Measurements from ENCODE around the gene SPATA24. TPM values are rescaled to one million over a fixed set of nuclear protein-coding genes. Genes with fewer than 3 reads are reported as not detected.

The SPATA24 gene
- total RNA-seq, 1 donor from 2014 or later = 4.6 TPM

DNA sequence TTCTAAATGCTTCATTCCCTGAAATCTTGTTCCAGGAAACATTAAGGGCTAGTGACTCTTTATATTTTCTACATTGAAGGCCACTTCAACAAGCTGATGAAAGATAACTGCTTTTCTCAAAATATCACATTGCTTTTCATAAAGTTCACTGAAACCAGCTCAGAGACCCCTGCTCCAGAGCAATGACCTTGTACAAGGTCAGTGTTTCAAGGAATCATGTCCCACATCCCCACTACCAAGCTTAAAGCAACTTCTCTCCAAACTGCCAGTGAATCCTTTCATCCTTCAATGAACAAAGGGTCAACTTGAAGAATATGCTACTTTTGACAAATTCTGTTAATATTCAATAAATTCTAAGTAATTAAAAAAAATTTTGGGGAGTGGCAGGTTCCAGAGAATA lies 12.0 kb upstream of the SPATA24 start:
- TF ChIP-seq, protein P1, sequence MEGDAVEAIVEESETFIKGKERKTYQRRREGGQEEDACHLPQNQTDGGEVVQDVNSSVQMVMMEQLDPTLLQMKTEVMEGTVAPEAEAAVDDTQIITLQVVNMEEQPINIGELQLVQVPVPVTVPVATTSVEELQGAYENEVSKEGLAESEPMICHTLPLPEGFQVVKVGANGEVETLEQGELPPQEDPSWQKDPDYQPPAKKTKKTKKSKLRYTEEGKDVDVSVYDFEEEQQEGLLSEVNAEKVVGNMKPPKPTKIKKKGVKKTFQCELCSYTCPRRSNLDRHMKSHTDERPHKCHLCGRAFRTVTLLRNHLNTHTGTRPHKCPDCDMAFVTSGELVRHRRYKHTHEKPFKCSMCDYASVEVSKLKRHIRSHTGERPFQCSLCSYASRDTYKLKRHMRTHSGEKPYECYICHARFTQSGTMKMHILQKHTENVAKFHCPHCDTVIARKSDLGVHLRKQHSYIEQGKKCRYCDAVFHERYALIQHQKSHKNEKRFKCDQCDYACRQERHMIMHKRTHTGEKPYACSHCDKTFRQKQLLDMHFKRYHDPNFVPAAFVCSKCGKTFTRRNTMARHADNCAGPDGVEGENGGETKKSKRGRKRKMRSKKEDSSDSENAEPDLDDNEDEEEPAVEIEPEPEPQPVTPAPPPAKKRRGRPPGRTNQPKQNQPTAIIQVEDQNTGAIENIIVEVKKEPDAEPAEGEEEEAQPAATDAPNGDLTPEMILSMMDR (IDR thresholded peaks at IDR 0.05) = no peak
- Mint-ChIP-seq H3K4me3 (ENCODE audit: unreplicated experiment) (no peak overlapping the region), H3K4me1 (ENCODE audit: unreplicated experiment) (peaks cover 8% of the 10 kb centered on the region), H3K9me3 (ENCODE audit: unreplicated experiment) (no peaks in the 10 kb centered on the region), H3K27me3 (ENCODE audit: unreplicated experiment) (no peaks in the 10 kb centered on the region), H3K36me3 (ENCODE audit: unreplicated experiment) (peaks cover 39% of the 10 kb centered on the region), H3K27ac (ENCODE audit: unreplicated experiment) (no peak overlapping the region)
- DNase-seq (ENCODE audit: extremely low spot score, unreplicated experiment) = no peak

DNA sequence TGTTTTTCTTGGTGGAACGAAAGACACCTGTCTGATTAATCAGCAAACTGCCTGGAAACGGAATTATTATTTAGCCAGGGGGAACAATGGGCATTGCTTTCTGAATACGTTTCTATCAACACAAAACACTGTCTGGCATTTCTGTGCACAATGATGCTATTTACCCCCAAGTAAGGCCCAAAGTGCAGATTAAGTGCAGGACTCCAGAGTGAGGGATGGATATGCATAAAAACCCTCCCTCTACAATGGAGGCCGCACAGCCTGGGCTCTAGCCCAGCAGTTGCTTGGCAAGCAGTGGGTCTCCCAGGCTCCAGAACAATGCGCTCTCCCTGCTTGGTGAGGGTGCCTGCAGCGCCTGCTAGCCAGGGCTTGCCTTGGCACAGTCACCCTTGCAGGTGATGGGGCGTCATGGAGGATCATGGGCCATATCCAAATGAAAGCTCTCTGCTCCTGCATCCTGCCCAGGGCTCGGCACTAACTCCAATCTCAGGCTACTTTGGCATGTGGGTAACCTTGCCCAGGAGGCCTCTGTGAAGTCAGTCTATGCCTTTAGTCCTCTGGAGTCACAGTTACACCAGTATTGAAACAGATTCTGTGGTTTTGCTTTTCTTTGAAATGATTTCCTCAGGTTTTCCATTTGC lies 11.5 kb upstream of the SPATA24 start:
- no peak overlapping the region for H3K4me3 Mint-ChIP-seq (ENCODE audit: unreplicated experiment)
- DNase-seq (ENCODE audit: extremely low spot score, unreplicated experiment) = no peak
- H3K27me3 Mint-ChIP-seq (ENCODE audit: unreplicated experiment) = no peaks in the 10 kb centered on the region
- H3K4me1 Mint-ChIP-seq (ENCODE audit: unreplicated experiment) = peaks cover 8% of the 10 kb centered on the region
- TF ChIP-seq, protein P1 (IDR thresholded peaks at IDR 0.05) = no peak
- H3K36me3 Mint-ChIP-seq (ENCODE audit: unreplicated experiment) = peaks cover 34% of the 10 kb centered on the region
- no peaks in the 10 kb centered on the region for H3K9me3 Mint-ChIP-seq (ENCODE audit: unreplicated experiment)
- no peak overlapping the region for H3K27ac Mint-ChIP-seq (ENCODE audit: unreplicated experiment)

DNA sequence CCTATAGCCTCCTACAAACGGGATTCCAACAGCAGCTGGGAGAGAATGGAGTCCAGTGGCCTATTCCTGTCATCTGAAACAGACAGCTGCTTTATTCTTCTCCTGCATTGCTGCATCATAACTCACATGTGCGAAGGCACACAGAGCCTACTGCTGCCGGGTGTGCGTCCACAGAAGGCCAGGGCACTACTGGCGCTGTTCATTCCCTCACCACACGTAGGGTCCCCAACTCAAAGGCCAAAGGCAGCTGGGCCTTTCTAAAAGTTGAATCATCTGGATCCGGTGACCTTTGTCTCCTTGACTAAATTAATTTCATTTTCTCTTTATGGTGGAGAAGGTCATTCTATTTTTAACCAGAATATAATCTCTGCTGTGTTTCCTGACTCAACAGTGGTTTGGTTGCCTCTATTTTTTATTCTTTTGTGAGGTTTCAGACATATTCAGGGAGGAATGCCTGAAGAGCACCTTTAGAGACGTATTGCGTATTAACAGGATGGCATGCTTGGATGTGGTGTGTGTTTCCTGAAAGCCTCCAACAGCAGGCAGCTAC lies 10.8 kb upstream of the SPATA24 start:
- TF ChIP-seq, protein P1 (IDR thresholded peaks at IDR 0.05) = no peak
- Mint-ChIP-seq H3K27me3 (ENCODE audit: unreplicated experiment) (no peaks in the 10 kb centered on the region), H3K27ac (ENCODE audit: unreplicated experiment) (no peak overlapping the region), H3K9me3 (ENCODE audit: unreplicated experiment) (no peaks in the 10 kb centered on the region), H3K36me3 (ENCODE audit: unreplicated experiment) (peaks cover 29% of the 10 kb centered on the region), H3K4me3 (ENCODE audit: unreplicated experiment) (no peak overlapping the region), H3K4me1 (ENCODE audit: unreplicated experiment) (peaks cover 8% of the 10 kb centered on the region)
- no peak for DNase-seq (ENCODE audit: extremely low spot score, unreplicated experiment)

DNA sequence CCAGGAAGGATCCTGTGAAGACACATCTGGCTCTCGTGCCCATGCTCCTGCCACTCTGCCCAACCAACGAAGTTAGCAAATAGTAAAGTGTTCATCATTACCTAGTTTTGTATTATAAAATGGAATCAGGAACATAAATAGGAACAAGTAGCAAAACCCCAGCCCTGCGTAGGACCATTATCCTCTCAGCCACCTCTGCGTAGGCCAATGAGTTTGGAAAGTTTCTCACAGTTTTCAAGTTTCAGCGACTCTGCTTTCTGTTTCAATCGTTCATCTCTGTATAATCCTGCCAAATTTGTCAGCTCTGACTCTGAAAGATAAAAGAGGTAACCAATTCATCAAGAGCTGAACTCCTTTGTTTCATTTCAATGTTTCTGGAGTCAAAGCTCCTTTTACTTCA lies 10.1 kb upstream of the SPATA24 start:
- Mint-ChIP-seq H3K9me3 (ENCODE audit: unreplicated experiment) (no peaks in the 10 kb centered on the region), H3K4me1 (ENCODE audit: unreplicated experiment) (peaks cover 8% of the 10 kb centered on the region), H3K4me3 (ENCODE audit: unreplicated experiment) (no peak overlapping the region), H3K27ac (ENCODE audit: unreplicated experiment) (no peak overlapping the region), H3K36me3 (ENCODE audit: unreplicated experiment) (peaks cover 24% of the 10 kb centered on the region), H3K27me3 (ENCODE audit: unreplicated experiment) (no peaks in the 10 kb centered on the region)
- TF ChIP-seq, protein P1 (IDR thresholded peaks at IDR 0.05) = no peak
- no peak for DNase-seq (ENCODE audit: extremely low spot score, unreplicated experiment)

DNA sequence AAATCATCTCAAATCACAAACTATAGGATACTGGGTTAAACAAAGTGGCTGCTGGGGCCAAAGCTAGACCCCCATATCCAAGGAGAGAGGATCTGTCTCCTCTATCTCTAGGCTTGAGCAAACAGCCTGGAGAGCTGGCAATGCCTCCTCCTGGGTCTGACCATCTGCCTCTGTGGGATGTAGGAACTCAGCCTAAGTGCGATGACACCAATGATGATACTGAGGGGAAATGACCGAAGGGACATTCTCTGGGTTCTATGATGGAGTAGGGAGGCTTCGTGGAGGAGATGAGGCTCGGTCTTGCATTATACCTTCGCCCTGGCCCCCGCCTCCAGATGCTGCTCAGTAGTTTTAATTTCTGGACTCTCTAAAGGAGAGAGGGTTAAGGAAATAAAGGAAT lies 9.3 kb upstream of the SPATA24 start:
- Mint-ChIP-seq H3K4me1 (ENCODE audit: unreplicated experiment) (peaks cover 6% of the 10 kb centered on the region), H3K27me3 (ENCODE audit: unreplicated experiment) (no peaks in the 10 kb centered on the region), H3K9me3 (ENCODE audit: unreplicated experiment) (no peaks in the 10 kb centered on the region), H3K36me3 (ENCODE audit: unreplicated experiment) (peaks cover 17% of the 10 kb centered on the region), H3K4me3 (ENCODE audit: unreplicated experiment) (no peak overlapping the region), H3K27ac (ENCODE audit: unreplicated experiment) (no peak overlapping the region)
- TF ChIP-seq, protein P1 (IDR thresholded peaks at IDR 0.05) = no peak
- no peak for DNase-seq (ENCODE audit: extremely low spot score, unreplicated experiment)

Measured in osteocyte (in vitro differentiated cells).